Measurements from ENCODE around the gene TMEM54.

Gene TMEM54

GRCh38 chr1:32872192-32872460 lies 29.1 kb downstream of the TMEM54 start:
- TF ChIP-seq EZH2phosphoT487 (conservative IDR thresholded peaks at IDR 0.05; ENCODE audit: low read length) (no peak), CTCF (IDR thresholded peaks at IDR 0.05; ENCODE audit: insufficient read depth, low read length, poor library complexity, severe bottlenecking) (no peak)
- Histone ChIP-seq H3K9me3 (ENCODE audit: insufficient read depth, low read length) (no peaks in the 10 kb centered on the region), H3K27ac (ENCODE audit: low read depth, low read length) (no peak overlapping the region), H4K20me1 (ENCODE audit: low read depth, low read length) (no peaks in the 10 kb centered on the region), H3K79me2 (ENCODE audit: insufficient read depth, low read length) (no peaks in the 10 kb centered on the region), H2AFZ (ENCODE audit: low read depth, low read length, severe bottlenecking) (no peak overlapping the region), H3K36me3 (ENCODE audit: low read length) (no peaks in the 10 kb centered on the region), H3K4me3 (ENCODE audit: insufficient read depth, low read length, poor library complexity, severe bottlenecking) (no peak overlapping the region), H3K27me3 (ENCODE audit: low read length) (0 out of 2 replicates have a peak, but pooled peaks cover 4% of the 10 kb centered on the region), H3K9me2 (replicated peaks; ENCODE audit: insufficient read depth, low read length) (no peaks in the 10 kb centered on the region), H3F3A (ENCODE audit: insufficient read depth) (no peaks in the 10 kb centered on the region), H3K4me2 (ENCODE audit: low read depth, low read length, poor library complexity, severe bottlenecking) (no peak overlapping the region), H3K9ac (ENCODE audit: low read length) (no peak overlapping the region)

DNA sequence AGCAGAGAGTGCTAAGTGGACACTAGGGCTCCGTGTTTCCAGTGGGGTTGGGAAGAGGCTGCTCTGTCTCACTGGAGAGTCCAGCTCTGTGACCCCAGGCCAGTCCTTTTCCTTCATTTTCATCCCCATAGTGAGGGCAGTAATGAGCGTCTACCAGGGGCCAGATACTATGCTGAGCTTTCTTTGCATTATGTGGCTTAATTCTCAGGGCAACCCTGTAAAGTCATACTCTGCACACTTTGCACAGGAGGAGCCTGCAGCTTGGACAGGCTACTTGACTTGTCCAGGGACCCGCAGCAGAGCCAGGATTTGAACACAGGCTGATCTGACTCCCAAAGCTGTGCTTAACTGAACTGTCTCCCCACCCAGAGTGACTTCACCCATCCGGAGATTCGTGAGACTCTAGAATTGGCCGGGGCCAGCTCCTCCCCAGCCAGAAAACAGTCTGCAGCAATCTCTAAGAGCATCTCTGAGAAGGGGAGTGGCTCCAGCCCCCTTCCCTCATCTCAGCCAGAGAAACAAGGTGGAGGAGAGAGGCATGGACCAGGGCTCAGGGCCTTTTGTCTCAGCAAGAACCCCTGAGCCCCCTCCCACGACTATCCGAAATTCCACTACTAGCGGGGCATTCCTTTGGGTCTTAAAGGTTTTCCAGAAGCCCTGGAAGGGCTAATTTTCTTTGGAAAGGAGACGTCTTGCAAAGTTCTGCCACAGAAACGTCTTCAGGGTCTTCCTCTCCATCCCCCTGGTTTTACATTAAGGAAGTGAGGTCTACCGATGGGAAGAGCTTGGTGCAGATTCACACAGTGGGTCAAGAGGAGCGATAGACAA lies 29.6 kb downstream of the TMEM54 start:
- no peaks in the 10 kb centered on the region for H3K9me3 ChIP-seq (ENCODE audit: insufficient read depth, low read length)
- H3F3A ChIP-seq (ENCODE audit: insufficient read depth), result no peaks in the 10 kb centered on the region
- H3K36me3 ChIP-seq (ENCODE audit: low read length), result no peaks in the 10 kb centered on the region
- no peak overlapping the region for H3K9ac ChIP-seq (ENCODE audit: low read length)
- 0 out of 2 replicates have a peak, but pooled peaks cover 4% of the 10 kb centered on the region for H3K27me3 ChIP-seq (ENCODE audit: low read length)
- no peak overlapping the region for H3K4me2 ChIP-seq (ENCODE audit: low read depth, low read length, poor library complexity, severe bottlenecking)
- H3K9me2 ChIP-seq (replicated peaks; ENCODE audit: insufficient read depth, low read length), result no peaks in the 10 kb centered on the region
- H2AFZ ChIP-seq (ENCODE audit: low read depth, low read length, severe bottlenecking), result no peak overlapping the region
- H3K27ac ChIP-seq (ENCODE audit: low read depth, low read length), result no peak overlapping the region
- no peak overlapping the region for H3K4me3 ChIP-seq (ENCODE audit: insufficient read depth, low read length, poor library complexity, severe bottlenecking)
- no peaks in the 10 kb centered on the region for H3K79me2 ChIP-seq (ENCODE audit: insufficient read depth, low read length)
- TF ChIP-seq CTCF (IDR thresholded peaks at IDR 0.05; ENCODE audit: insufficient read depth, low read length, poor library complexity, severe bottlenecking) (no peak), EZH2phosphoT487 (conservative IDR thresholded peaks at IDR 0.05; ENCODE audit: low read length) (no peak; the same call in 1 of the 2 replicates)
- H4K20me1 ChIP-seq (ENCODE audit: low read depth, low read length), result no peaks in the 10 kb centered on the region

DNA sequence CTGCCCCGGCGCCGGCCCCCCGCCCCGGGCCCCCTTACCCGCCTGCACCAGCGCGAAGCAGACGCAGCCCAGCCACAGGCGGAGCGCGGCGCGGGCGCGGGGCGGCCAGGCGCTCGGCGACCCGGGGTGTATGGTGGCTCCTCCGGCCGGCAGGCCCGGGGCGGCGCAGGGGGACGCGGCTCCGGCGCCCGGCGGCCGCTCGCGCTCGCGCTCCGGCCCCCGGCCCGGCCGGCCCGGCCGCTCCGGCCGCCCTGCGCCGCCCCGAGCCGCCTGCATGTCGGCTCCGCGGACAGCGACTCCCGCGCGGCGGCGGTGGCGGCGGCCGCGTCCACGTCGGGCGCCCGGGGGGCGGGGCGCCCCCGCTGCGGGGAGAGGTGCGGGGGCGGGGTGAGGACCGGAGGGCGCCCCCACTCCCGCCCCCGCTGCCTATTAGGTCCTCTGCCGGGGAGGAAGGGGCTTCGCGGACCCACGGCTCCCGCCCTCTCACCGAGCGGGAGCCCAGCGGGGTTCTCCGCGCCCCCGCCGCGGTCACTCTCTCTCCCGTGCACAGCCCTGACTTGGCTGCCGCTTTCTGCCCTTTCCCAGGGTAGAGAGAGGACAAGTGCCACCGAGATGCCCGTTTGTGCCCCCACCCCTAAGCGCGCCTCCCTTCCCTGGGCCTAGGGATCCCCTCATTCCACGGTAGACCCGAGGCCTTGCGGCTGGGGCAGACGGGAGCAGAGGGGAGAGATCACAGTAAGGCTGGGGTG lies 30.4 kb downstream of the TMEM54 start, which contains the start of gene FNDC5:
FNDC5 (minus strand) TSS at position 298 of the 749 bp plus-strand sequence.
- Histone ChIP-seq H2AFZ (ENCODE audit: low read depth, low read length, severe bottlenecking) (no peak within 1 kb of the TSS), H4K20me1 (ENCODE audit: low read depth, low read length) (no peaks in the 10 kb centered on the region), H3K4me2 (ENCODE audit: low read depth, low read length, poor library complexity, severe bottlenecking) (no peak within 1 kb of the TSS), H3K27ac (ENCODE audit: low read depth, low read length) (no peak within 1 kb of the TSS), H3K9me3 (ENCODE audit: insufficient read depth, low read length) (no peaks in the 10 kb centered on the region), H3K36me3 (ENCODE audit: low read length) (no peaks in the 10 kb centered on the region), H3K4me3 (ENCODE audit: insufficient read depth, low read length, poor library complexity, severe bottlenecking) (no peak within 1 kb of the TSS), H3F3A (ENCODE audit: insufficient read depth) (no peaks in the 10 kb centered on the region), H3K9me2 (replicated peaks; ENCODE audit: insufficient read depth, low read length) (no peaks in the 10 kb centered on the region), H3K79me2 (ENCODE audit: insufficient read depth, low read length) (no peaks in the 10 kb centered on the region), H3K27me3 (ENCODE audit: low read length) (0 out of 2 replicates have a peak, but pooled peaks cover 4% of the 10 kb centered on the region), H3K9ac (ENCODE audit: low read length) (no peak within 1 kb of the TSS)
- TF ChIP-seq EZH2phosphoT487 (conservative IDR thresholded peaks at IDR 0.05; ENCODE audit: low read length), result no peak
- TF ChIP-seq CTCF (IDR thresholded peaks at IDR 0.05; ENCODE audit: insufficient read depth, low read length, poor library complexity, severe bottlenecking), result no peak
